Measurements from ENCODE around the gene CDKN2C. TPM values are rescaled to one million over a fixed set of nuclear protein-coding genes. Genes with fewer than 3 reads are reported as not detected.

The CDKN2C gene
- total and polyA plus RNA-seq, 11 donors = 11.2 to 18.8 (median 15.3) TPM

GRCh38 chr1:50976111-50976889, 6.3 kb downstream of the CDKN2C start:
- 37 to 41% (median 38%) methylated on average over 19 of the region's 19 CpGs for WGBS, 4 donors
- Histone ChIP-seq H3K4me1 (peaks cover 0 to 39% (median 3%) of the 10 kb centered on the region in 12 donors), H3K36me3 (no peaks in the 10 kb centered on the region), H3K27me3 (peaks cover 0 to 10% (median 0%) of the 10 kb centered on the region in 9 donors), H3K4me3 (peak overlapping the region; percentile 76 to 96 (median 86)), H3K27ac (peak overlapping the region; percentile 93 to 100 (median 99)), H3K9me3 (no peaks in the 10 kb centered on the region)
- TF ChIP-seq CTCF (IDR thresholded peaks at IDR 0.05) (no peak), POLR2A (IDR thresholded peaks at IDR 0.05) (no peak)
- intact Hi-C loops (cut with DNase I) = loop anchor here in 1 of 10 donors (10.0 kb wide), 1 partner anchor 259 kb away; the partner anchor contains the start of gene RNF11
- ATAC-seq (peak in 1 of 4 donors; percentile 28), DNase-seq (no peak)

GRCh38 chr1:50976890-50977574, 7.0 kb downstream of the CDKN2C start:
- intact Hi-C loops (cut with DNase I) = loop anchor here in 1 of 10 donors (10.0 kb wide), 1 partner anchor 258 kb away; the partner anchor contains the start of gene RNF11
- peak; percentile 48 to 67 (median 62) for ATAC-seq
- Histone ChIP-seq H3K27me3 (peaks cover 0 to 10% (median 0%) of the 10 kb centered on the region in 9 donors), H3K9me3 (no peaks in the 10 kb centered on the region), H3K4me3 (peak overlapping the region; percentile 76 to 96 (median 86)), H3K27ac (peak overlapping the region; percentile 93 to 100 (median 99)), H3K36me3 (no peaks in the 10 kb centered on the region), H3K4me1 (peaks cover 0 to 39% (median 7%) of the 10 kb centered on the region in 12 donors)
- WGBS, 4 donors = 1 to 3% (median 2%) methylated on average over 26 of the region's 26 CpGs
- DNase-seq = peak in 4 of 5 donors; percentile 42 to 49 (median 44)
- TF ChIP-seq POLR2A (IDR thresholded peaks at IDR 0.05) (no peak), CTCF (IDR thresholded peaks at IDR 0.05) (no peak)

GRCh38 chr1:50977575-50978143, 7.6 kb downstream of the CDKN2C start:
- intact Hi-C loops (cut with DNase I) = loop anchor here in 1 of 10 donors (1.0 to 10.0 kb wide), 2 partner anchors 9 to 257 kb away; partner anchors contain the start of gene RNF11
- peaks cover 0 to 44% (median 7%) of the 10 kb centered on the region in 12 donors for H3K4me1 ChIP-seq

More at GRCh38 chr1:50977575-50978143, 7.6 kb downstream of the CDKN2C start:
- TF ChIP-seq POLR2A (IDR thresholded peaks at IDR 0.05) (no peak), CTCF (IDR thresholded peaks at IDR 0.05) (no peak)
- peak; percentile 62 to 94 (median 86) for ATAC-seq
- Histone ChIP-seq H3K36me3 (no peaks in the 10 kb centered on the region), H3K27me3 (peaks cover 0 to 10% (median 0%) of the 10 kb centered on the region in 9 donors), H3K4me3 (peak overlapping the region; percentile 76 to 96 (median 86)), H3K9me3 (no peaks in the 10 kb centered on the region), H3K27ac (peak overlapping the region; percentile 93 to 100 (median 99))
- WGBS, 4 donors = 0 to 2% (median 1%) methylated on average over 26 to 63 of the region's 63 CpGs
- DNase-seq = peak; percentile 74 to 88 (median 79)

Measured in heart left ventricle (tissue), 16 donors.